ENCODE measurements around the gene CES3.
A peak's percentile ranks its signal among the peaks of the same experiment; 100 is the strongest.

GRCh38 chr16:66953462-66954096 is 7.5 kb upstream of the CES3 start:
- TF ChIP-seq POLR2A (IDR thresholded peaks at IDR 0.05) (peak in 1 of 2 donors; percentile 65), CTCF (IDR thresholded peaks at IDR 0.05) (no peak)
